ENCODE data around the gene ODC1.

DNA sequence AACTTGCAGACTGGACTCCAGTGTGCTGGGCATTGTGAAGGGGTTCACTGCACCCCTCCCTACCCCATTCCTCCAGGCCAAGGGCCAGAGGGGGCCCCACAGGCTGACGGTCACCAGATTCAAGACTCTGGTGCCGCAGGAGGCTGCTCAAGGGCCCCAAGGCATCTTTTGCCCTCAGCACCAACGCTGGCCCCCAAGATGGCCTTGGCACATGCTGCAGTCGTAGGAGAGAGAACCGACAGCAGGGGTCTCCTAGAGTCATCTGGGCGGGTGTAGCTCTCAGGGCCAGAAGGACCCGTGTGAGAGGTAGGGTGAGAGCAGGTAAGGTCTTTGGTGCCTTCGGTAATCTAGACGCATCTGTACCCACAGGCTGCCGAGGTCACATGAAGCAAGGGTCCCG, 18.7 kb upstream of the ODC1 start:
- no peak for TF ChIP-seq TAF1 (IDR thresholded peaks at IDR 0.05; ENCODE audit: low read depth, low read length)
- TF ChIP-seq POLR2A (IDR thresholded peaks at IDR 0.05; ENCODE audit: low read depth, low read length) = no peak
